GM21723 (cell line): ENCODE data around the gene ZNF580.

Experiments used
- ATAC-seq: cut with Tn5 transposase; IDR thresholded peaks from one replicate; pipeline ENCODE4 v1.9.1; 2021; ENCODE audit warnings: mild to moderate bottlenecking, moderate library complexity; ENCODE audit not compliant: unreplicated experiment

ZNF580 gene

GRCh38 chr19:55688422-55689218, 47.8 kb downstream of the ZNF580 start:
- no peak for ATAC-seq

- ATAC-seq = no peak
Observed at GRCh38 chr19:55689411-55690108, 48.8 kb downstream of the ZNF580 start.

- ATAC-seq = no peak
Observed at GRCh38 chr19:55690109-55690768, 49.4 kb downstream of the ZNF580 start.

GRCh38 chr19:55690769-55691545, 50.2 kb downstream of the ZNF580 start:
- ATAC-seq = no peak

- no peak for ATAC-seq
Observed at GRCh38 chr19:55691561-55692481, 51.0 kb downstream of the ZNF580 start.

GRCh38 chr19:55692681-55693081, 51.9 kb downstream of the ZNF580 start:
- no peak for ATAC-seq
